ENCODE data around the gene GABBR2. TPM values are rescaled to one million over a fixed set of nuclear protein-coding genes. Genes with fewer than 3 reads are reported as not detected.

Gene GABBR2
- polyA plus RNA-seq, 1 donor, result 0.69 TPM

DNA sequence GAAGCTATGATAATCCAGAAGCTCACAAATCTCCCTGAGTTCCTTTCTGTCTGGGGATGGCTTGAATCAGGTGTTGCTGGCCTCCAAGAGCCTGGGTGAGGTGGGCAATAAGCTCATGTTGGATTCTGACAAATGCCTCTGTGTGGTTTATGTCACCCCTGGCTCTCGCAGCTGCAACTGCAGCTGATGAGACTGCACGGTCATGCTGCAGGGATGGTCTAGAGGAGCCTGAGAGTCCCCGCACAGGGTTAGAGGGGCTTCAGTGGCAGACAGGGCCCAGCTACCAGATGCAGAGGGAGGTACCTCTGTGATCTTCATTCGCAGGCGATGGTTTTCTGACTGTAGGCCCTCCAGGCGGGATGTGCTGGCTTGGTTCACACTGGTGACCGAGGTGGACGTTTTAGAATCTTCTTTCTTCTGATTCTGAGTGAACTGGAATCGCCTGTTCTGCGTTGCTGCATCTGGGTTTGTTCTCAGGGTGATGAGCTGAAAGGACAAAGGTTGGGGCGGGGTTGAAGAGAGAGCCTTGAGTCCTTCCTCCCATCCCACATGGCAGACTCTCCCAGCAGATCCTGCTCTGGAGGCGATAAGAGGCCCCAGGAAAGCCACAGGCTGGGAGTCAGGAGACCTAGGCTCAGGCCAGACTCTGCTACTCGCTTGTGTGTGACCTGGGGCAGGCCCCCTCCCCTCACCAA is 405.6 kb downstream of the GABBR2 start:
- Histone ChIP-seq H3K9me3 (ENCODE audit: control insufficient read depth, low read depth, low read length) (no peaks in the 10 kb centered on the region), H3K27me3 (ENCODE audit: control insufficient read depth, insufficient read depth, low read length) (no peaks in the 10 kb centered on the region), H3K36me3 (ENCODE audit: control insufficient read depth, insufficient read depth, low read length) (no peaks in the 10 kb centered on the region), H3K4me3 (ENCODE audit: low read length) (no peak overlapping the region), H3K4me1 (ENCODE audit: control insufficient read depth, insufficient read depth, low read length) (peaks cover 9% of the 10 kb centered on the region), H3K27ac (ENCODE audit: low read length) (peak overlapping the region; percentile 25)
- DNase-seq, result peak; percentile 53 to 56
- WGBS (ENCODE audit: insufficient coverage, low lambda C conversion rate), result no CpG with 5 or more reads among the region's 13 CpGs

DNA sequence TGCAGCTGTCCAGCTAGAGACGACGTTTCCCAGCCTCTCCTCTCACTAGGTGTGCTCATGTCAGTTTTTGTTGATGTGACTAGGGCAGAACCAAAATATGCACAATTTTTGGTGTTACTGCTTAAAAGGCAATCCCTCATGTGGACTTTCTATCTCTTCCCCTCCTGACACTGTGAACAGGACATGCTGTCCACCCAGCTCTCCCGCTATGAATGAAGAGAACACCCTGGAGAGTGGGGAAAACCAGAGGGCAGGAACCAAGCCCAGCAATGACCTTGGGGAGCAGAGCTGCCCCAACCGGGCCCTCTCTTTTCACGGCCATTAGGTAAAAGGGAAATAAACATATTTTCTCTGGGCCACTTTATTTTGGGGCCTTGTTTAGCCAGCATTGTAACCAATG is 406.6 kb downstream of the GABBR2 start:
- Histone ChIP-seq H3K27me3 (ENCODE audit: control insufficient read depth, insufficient read depth, low read length) (no peaks in the 10 kb centered on the region), H3K4me3 (ENCODE audit: low read length) (no peak overlapping the region), H3K4me1 (ENCODE audit: control insufficient read depth, insufficient read depth, low read length) (peaks cover 9% of the 10 kb centered on the region), H3K27ac (ENCODE audit: low read length) (no peak overlapping the region), H3K36me3 (ENCODE audit: control insufficient read depth, insufficient read depth, low read length) (no peaks in the 10 kb centered on the region), H3K9me3 (ENCODE audit: control insufficient read depth, low read depth, low read length) (no peaks in the 10 kb centered on the region)
- no CpG with 5 or more reads among the region's 5 CpGs for WGBS (ENCODE audit: insufficient coverage, low lambda C conversion rate)
- no peak for DNase-seq

DNA sequence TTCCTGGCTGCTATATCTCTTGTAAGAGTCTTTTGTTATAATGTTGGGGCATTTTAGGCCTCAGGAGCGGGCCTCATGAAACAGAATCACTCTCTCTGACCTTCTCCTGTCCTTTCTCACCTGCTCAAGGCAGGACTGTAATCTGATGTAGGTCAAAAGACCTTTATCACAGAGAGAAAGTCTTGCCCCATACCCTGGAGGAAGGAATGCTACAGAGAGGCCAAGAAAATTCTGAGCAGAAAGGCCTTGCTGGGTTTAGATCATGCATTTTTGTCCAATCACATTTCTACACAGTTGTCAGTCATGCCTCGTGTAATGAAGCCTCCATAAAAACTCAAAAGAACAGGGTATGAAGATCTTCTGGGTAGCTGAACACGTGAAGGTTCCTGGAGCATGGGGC is 408.1 kb downstream of the GABBR2 start:
- no peaks in the 10 kb centered on the region for H3K36me3 ChIP-seq (ENCODE audit: control insufficient read depth, insufficient read depth, low read length)
- H3K27ac ChIP-seq (ENCODE audit: low read length), result no peak overlapping the region
- no CpG with 5 or more reads among the region's 3 CpGs for WGBS (ENCODE audit: insufficient coverage, low lambda C conversion rate)
- H3K4me1 ChIP-seq (ENCODE audit: control insufficient read depth, insufficient read depth, low read length), result peaks cover 9% of the 10 kb centered on the region
- H3K4me3 ChIP-seq (ENCODE audit: low read length), result no peak overlapping the region
- no peaks in the 10 kb centered on the region for H3K27me3 ChIP-seq (ENCODE audit: control insufficient read depth, insufficient read depth, low read length)
- no peaks in the 10 kb centered on the region for H3K9me3 ChIP-seq (ENCODE audit: control insufficient read depth, low read depth, low read length)
- DNase-seq, result no peak

DNA sequence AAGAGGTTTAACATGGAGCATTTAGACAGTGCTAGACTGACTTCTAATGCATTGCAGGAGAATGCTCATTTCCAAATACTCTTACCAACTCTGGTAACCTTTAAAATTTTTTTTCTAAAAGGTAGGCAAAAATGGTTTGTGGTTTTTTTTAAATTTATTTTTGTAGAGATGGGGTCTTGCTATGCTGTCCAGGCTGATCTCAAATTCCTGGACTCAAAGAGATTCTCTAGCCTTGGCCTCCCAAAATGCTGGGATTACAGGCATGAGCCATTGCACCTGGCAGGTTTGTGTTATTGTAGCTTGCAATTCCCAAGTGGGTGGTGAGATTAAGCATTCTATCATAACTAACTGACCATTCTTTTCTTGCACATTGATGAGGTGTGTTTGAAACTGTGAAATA is 410.3 kb downstream of the GABBR2 start:
- Histone ChIP-seq H3K4me1 (ENCODE audit: control insufficient read depth, insufficient read depth, low read length) (peaks cover 6% of the 10 kb centered on the region), H3K9me3 (ENCODE audit: control insufficient read depth, low read depth, low read length) (no peaks in the 10 kb centered on the region)
- no peak for DNase-seq

DNA sequence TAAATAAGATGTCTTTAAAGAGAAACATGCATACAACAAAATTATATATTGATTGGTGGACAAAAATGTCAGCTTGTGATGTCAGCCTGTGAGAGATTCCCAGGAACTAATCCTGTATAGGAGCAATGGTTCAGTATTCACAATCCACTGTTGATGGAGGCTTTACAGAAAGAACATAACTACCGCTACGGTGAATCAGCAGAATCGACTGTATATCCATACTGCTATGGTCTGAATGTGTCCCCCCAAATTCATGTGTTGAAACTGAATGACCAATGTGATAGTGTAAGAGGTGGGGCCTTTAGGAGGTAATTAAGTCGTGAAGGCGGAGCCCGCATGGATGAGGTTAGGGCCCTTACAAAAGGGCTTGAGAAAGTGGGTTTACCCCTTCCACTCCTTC is 412.9 kb downstream of the GABBR2 start:
- DNase-seq, result no peak
- WGBS (ENCODE audit: insufficient coverage, low lambda C conversion rate), result no CpG with 5 or more reads among the region's 6 CpGs
- H3K4me1 ChIP-seq (ENCODE audit: control insufficient read depth, insufficient read depth, low read length), result peaks cover 9% of the 10 kb centered on the region
- H3K36me3 ChIP-seq (ENCODE audit: control insufficient read depth, insufficient read depth, low read length), result no peaks in the 10 kb centered on the region
- H3K27ac ChIP-seq (ENCODE audit: low read length), result no peak overlapping the region
- H3K27me3 ChIP-seq (ENCODE audit: control insufficient read depth, insufficient read depth, low read length), result no peaks in the 10 kb centered on the region
- no peak overlapping the region for H3K4me3 ChIP-seq (ENCODE audit: low read length)
- H3K9me3 ChIP-seq (ENCODE audit: control insufficient read depth, low read depth, low read length), result no peaks in the 10 kb centered on the region

More for the DNA sequence above, 410.3 kb downstream of the GABBR2 start:
- no peak overlapping the region for H3K27ac ChIP-seq (ENCODE audit: low read length)
- H3K36me3 ChIP-seq (ENCODE audit: control insufficient read depth, insufficient read depth, low read length), result no peaks in the 10 kb centered on the region
- no peaks in the 10 kb centered on the region for H3K27me3 ChIP-seq (ENCODE audit: control insufficient read depth, insufficient read depth, low read length)
- no peak overlapping the region for H3K4me3 ChIP-seq (ENCODE audit: low read length)

DNA sequence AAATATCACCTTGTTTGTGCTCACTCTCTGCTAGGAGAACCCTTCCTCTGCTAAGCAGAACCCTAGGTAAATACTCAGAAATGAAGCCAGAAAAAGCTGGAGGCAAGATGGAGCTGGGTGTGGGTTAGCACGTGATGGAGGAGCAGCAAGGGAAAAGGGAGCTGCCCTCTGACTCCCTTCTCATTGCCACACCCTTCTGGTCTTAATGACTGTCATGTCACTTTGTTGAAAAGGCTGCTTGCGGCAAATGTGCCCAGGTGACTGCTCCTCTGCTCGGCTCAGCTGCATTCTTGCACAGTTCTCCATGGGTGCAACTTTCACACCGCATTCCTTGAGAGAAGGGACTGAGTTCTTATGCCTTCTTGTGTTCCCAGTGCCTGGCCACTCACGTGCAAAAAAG is 416.9 kb downstream of the GABBR2 start:
- no CpG with 5 or more reads among the region's 5 CpGs for WGBS (ENCODE audit: insufficient coverage, low lambda C conversion rate)
- Histone ChIP-seq H3K27me3 (ENCODE audit: control insufficient read depth, insufficient read depth, low read length) (no peaks in the 10 kb centered on the region), H3K36me3 (ENCODE audit: control insufficient read depth, insufficient read depth, low read length) (no peaks in the 10 kb centered on the region), H3K27ac (ENCODE audit: low read length) (peak overlapping the region; percentile 64), H3K4me1 (ENCODE audit: control insufficient read depth, insufficient read depth, low read length) (peaks cover 23% of the 10 kb centered on the region), H3K9me3 (ENCODE audit: control insufficient read depth, low read depth, low read length) (no peaks in the 10 kb centered on the region), H3K4me3 (ENCODE audit: low read length) (no peak overlapping the region)
- peak; percentile 66 to 81 for DNase-seq

DNA sequence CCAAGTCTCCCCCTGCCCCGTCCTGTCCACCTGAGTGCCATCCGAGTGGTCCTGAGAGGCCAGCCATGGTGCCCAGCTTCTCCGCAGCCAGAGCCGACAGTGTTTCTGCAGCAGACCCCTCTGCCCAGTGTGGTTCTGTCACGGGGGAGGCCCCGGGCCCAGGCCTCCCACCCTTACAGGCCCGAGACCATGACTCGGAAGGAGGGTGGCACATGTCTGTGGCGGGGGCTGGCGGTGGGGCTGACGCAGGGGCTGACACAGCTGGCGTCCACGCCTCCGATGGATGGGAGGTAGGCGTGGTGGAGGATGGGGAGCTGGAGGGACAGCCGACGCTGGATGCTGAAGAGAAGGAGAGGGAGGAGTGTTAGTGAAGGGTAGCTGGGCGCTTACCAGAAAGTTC is 418.3 kb downstream of the GABBR2 start:
- WGBS (ENCODE audit: insufficient coverage, low lambda C conversion rate), result no CpG with 5 or more reads among the region's 18 CpGs
- Histone ChIP-seq H3K36me3 (ENCODE audit: control insufficient read depth, insufficient read depth, low read length) (no peaks in the 10 kb centered on the region), H3K4me3 (ENCODE audit: low read length) (no peak overlapping the region), H3K4me1 (ENCODE audit: control insufficient read depth, insufficient read depth, low read length) (peaks cover 23% of the 10 kb centered on the region), H3K27me3 (ENCODE audit: control insufficient read depth, insufficient read depth, low read length) (no peaks in the 10 kb centered on the region), H3K9me3 (ENCODE audit: control insufficient read depth, low read depth, low read length) (no peaks in the 10 kb centered on the region), H3K27ac (ENCODE audit: low read length) (no peak overlapping the region)
- DNase-seq, result no peak

DNA sequence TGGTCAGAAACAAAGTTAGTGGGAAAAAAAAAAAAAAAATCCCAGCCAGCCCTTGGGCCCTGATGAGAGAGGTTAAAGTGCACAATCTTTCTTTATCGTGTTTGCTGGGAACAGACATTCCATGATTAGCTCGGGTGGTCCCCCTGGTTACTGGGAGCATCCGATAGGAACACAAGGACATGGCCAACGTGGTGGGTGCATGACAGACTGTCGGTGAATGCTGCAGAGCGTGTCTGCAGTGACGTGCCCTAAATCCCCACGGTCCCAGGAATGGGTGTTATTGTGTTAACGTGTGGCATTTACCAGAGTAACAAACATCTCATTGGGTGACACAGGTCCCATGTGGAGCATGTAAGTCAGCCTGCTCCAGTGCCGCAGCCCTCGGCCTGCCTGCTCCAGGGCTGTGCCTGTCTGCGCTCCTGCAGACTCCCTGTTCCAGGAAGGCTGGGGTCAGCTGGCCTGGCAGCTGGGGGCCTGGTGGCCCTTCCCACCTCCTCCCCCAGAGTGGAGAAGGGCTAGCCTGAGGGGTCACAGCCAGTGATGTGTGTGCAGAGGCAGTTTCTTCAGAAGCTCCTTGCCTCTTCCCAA is 419.0 kb downstream of the GABBR2 start:
- H3K4me3 ChIP-seq (ENCODE audit: low read length), result no peak overlapping the region
- peak in 1 of 2 donors; percentile 57 for DNase-seq
- peak overlapping the region; percentile 51 for H3K27ac ChIP-seq (ENCODE audit: low read length)
- no CpG with 5 or more reads among the region's 12 CpGs for WGBS (ENCODE audit: insufficient coverage, low lambda C conversion rate)
- no peaks in the 10 kb centered on the region for H3K36me3 ChIP-seq (ENCODE audit: control insufficient read depth, insufficient read depth, low read length)
- peaks cover 23% of the 10 kb centered on the region for H3K4me1 ChIP-seq (ENCODE audit: control insufficient read depth, insufficient read depth, low read length)
- H3K27me3 ChIP-seq (ENCODE audit: control insufficient read depth, insufficient read depth, low read length), result no peaks in the 10 kb centered on the region
- no peaks in the 10 kb centered on the region for H3K9me3 ChIP-seq (ENCODE audit: control insufficient read depth, low read depth, low read length)

DNA sequence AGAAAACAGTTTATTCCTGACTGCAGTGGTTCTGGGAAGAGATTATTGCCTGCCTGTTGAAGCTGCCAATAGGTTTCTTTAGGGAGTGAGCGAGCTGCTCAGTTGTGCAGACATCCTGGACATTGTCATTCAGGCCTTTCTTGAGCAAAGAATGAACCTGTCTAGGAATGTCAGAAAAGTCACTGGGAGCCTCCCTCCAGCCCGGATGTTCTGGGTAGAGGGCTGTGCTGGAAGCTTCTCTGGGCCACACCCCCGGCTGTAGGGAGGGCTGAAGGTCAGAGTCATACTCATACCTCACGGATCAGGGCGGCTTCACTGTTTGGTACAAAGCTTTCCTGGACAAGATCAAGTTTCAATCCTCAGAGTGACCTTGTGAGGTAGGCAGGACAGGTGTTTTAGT is 419.9 kb downstream of the GABBR2 start:
- Histone ChIP-seq H3K27me3 (ENCODE audit: control insufficient read depth, insufficient read depth, low read length) (no peaks in the 10 kb centered on the region), H3K9me3 (ENCODE audit: control insufficient read depth, low read depth, low read length) (no peaks in the 10 kb centered on the region), H3K27ac (ENCODE audit: low read length) (peak overlapping the region; percentile 51), H3K4me1 (ENCODE audit: control insufficient read depth, insufficient read depth, low read length) (peaks cover 23% of the 10 kb centered on the region), H3K36me3 (ENCODE audit: control insufficient read depth, insufficient read depth, low read length) (no peaks in the 10 kb centered on the region), H3K4me3 (ENCODE audit: low read length) (no peak overlapping the region)
- DNase-seq, result peak; percentile 72 to 87
- WGBS (ENCODE audit: insufficient coverage, low lambda C conversion rate), result no CpG with 5 or more reads among the region's 5 CpGs

DNA sequence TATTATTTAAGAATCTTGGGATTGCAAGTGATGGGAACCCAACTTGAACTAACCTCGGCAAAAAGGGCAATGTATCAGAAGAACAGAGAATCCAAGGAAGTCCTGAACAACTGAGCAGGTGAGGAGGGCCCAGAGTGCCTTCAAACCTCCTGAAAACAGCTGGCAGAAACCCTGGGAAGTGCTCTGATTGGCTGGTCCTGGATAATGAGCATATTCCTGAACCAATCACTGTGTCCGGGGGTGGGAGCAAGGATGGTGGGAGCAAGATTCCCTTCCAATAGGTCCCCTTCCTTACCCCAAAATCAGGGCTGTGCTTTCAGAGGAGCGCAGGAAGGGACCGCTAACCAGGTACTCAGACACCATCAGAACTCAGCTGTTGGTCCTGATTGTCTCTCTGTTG is 421.4 kb downstream of the GABBR2 start:
- 100% methylated on average over 1 of the region's 4 CpGs for WGBS (ENCODE audit: insufficient coverage, low lambda C conversion rate)
- no peak overlapping the region for H3K27ac ChIP-seq (ENCODE audit: low read length)
- no peaks in the 10 kb centered on the region for H3K36me3 ChIP-seq (ENCODE audit: control insufficient read depth, insufficient read depth, low read length)
- no peak for DNase-seq
- H3K4me1 ChIP-seq (ENCODE audit: control insufficient read depth, insufficient read depth, low read length), result peaks cover 23% of the 10 kb centered on the region
- no peaks in the 10 kb centered on the region for H3K27me3 ChIP-seq (ENCODE audit: control insufficient read depth, insufficient read depth, low read length)
- H3K9me3 ChIP-seq (ENCODE audit: control insufficient read depth, low read depth, low read length), result no peaks in the 10 kb centered on the region
- H3K4me3 ChIP-seq (ENCODE audit: low read length), result no peak overlapping the region

DNA sequence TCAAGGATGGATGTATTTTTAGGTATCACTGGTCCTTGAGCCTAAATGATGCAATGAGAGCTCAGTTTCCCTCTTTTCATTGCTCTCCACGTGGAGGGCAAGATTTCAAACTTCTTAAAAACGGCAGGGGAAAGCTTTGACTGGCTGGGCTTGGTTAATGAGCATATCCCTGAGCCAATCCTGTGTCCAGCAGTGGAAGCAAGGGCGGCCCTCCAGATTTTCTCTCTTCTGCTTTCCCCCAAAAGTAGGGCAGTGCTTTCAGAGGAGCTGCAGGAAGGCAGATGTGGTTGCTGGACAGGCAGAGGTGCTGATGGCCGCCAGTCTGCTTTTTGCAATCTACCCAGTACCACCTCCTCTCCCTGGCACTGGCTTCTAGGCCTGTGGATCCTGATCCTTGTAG is 423.3 kb downstream of the GABBR2 start:
- WGBS (ENCODE audit: insufficient coverage, low lambda C conversion rate), result no CpG with 5 or more reads among the region's 4 CpGs

More for the DNA sequence above, 423.3 kb downstream of the GABBR2 start:
- H3K27me3 ChIP-seq (ENCODE audit: control insufficient read depth, insufficient read depth, low read length), result no peaks in the 10 kb centered on the region
- no peak overlapping the region for H3K27ac ChIP-seq (ENCODE audit: low read length)
- DNase-seq, result no peak
- no peaks in the 10 kb centered on the region for H3K9me3 ChIP-seq (ENCODE audit: control insufficient read depth, low read depth, low read length)
- H3K4me3 ChIP-seq (ENCODE audit: low read length), result no peak overlapping the region
- H3K36me3 ChIP-seq (ENCODE audit: control insufficient read depth, insufficient read depth, low read length), result no peaks in the 10 kb centered on the region
- H3K4me1 ChIP-seq (ENCODE audit: control insufficient read depth, insufficient read depth, low read length), result peaks cover 14% of the 10 kb centered on the region
